ENCODE data around the gene NFATC2IP. TPM values are rescaled to one million over a fixed set of nuclear protein-coding genes. Genes with fewer than 3 reads are reported as not detected.

NFATC2IP gene
- total and polyA plus RNA-seq, 2 of the 4 experiments (the other 2 are of a cell fraction), result 10.0 to 29.1 TPM

GRCh38 chr16:29009050-29009837 is 58.5 kb downstream of the NFATC2IP start (continued):
- no peak for TF ChIP-seq POLR2A (IDR thresholded peaks at IDR 0.05; ENCODE audit: low read depth, low read length)

GRCh38 chr16:29009838-29010166 is 59.1 kb downstream of the NFATC2IP start:
- Histone ChIP-seq H3K9me3 (ENCODE audit: control insufficient read depth, insufficient read depth, low read length) (no peaks in the 10 kb centered on the region), H4K8ac (ENCODE audit: low read depth in 2 of 2, low read length in 2 of 2) (no peak overlapping the region), H3K27ac (ENCODE audit: insufficient read depth, low read length) (no peak overlapping the region), H3K23ac (ENCODE audit: low read depth, low read length) (no peak overlapping the region), H4K5ac (ENCODE audit: low read depth, low read length) (no peak overlapping the region), H2AFZ (replicated peaks; ENCODE audit: low read length, poor library complexity) (no peak overlapping the region), H3K4me1 (ENCODE audit: control insufficient read depth, insufficient read depth, low read length) (peaks cover 2% of the 10 kb centered on the region; the same call in 1 of the 2 replicates), H2BK120ac (ENCODE audit: low read depth, low read length) (no peak overlapping the region), H4K91ac (ENCODE audit: insufficient read depth, low read depth, low read length) (no peak overlapping the region), H3K79me1 (ENCODE audit: low read depth in 1 of 2, low read length in 2 of 2) (no peaks in the 10 kb centered on the region), H3K36me3 (ENCODE audit: control insufficient read depth, insufficient read depth, low read length) (no peaks in the 10 kb centered on the region), H3K14ac (replicated peaks; ENCODE audit: low read depth, low read length) (no peak overlapping the region), H3K18ac (ENCODE audit: low read depth, low read length) (no peak overlapping the region), H2BK5ac (ENCODE audit: low read depth, low read length, poor library complexity, severe bottlenecking) (no peak overlapping the region), H4K20me1 (ENCODE audit: insufficient read depth, low read length) (no peaks in the 10 kb centered on the region), H3K9ac (ENCODE audit: low read depth, low read length) (no peak overlapping the region), H3K56ac (ENCODE audit: extremely low read depth, insufficient read depth, low read length) (no peak overlapping the region), H3K4me2 (ENCODE audit: low read depth, low read length) (no peak overlapping the region), H2AK5ac (ENCODE audit: low read depth, low read length) (no peak overlapping the region), H2BK20ac (ENCODE audit: low read depth, low read length) (no peak overlapping the region), H3K4me3 (ENCODE audit: insufficient read depth, low read depth, low read length) (no peak overlapping the region), H3K27me3 (ENCODE audit: control insufficient read depth, insufficient read depth, low read length) (no peaks in the 10 kb centered on the region; the same call in 1 of the 2 replicates), H2AK9ac (replicated peaks; ENCODE audit: low read depth, low read length, poor library complexity) (no peak overlapping the region), H3K4ac (ENCODE audit: low read depth, low read length) (no peak overlapping the region), H2BK15ac (ENCODE audit: low read depth, low read length) (no peak overlapping the region), H3K9me1 (ENCODE audit: insufficient read depth, low read length) (no peaks in the 10 kb centered on the region)
- DNase-seq, result no peak
- no peak for ATAC-seq (ENCODE audit: low read depth)
- CTCF ChIA-PET, result no interaction called here
- no TSS peak for BruUV-seq (replicated peaks)
- POLR2A ChIA-PET (ENCODE audit: unreplicated experiment), result no interaction called here
- dilution Hi-C loops (cut with HindIII; ENCODE audit: low sequenced_read_pairs, unreplicated experiment) (no loop called here), in situ Hi-C loops (cut with MboI; ENCODE audit: low sequenced_read_pairs) (no loop called here), intact Hi-C loops (cut with micrococcal nuclease) (no loop called here)
- 100% methylated on average over 1 of the region's 2 CpGs; no CpG with 5 or more reads in 1 of the 2 experiments for WGBS, 2 experiments (ENCODE audit: extremely low coverage in 2 of 2, insufficient read length in 1 of 2)
- TF ChIP-seq RCOR1 (IDR thresholded peaks at IDR 0.05; ENCODE audit: insufficient replicate concordance, low read length), result no peak
- no peak for TF ChIP-seq FOS (IDR thresholded peaks at IDR 0.05; ENCODE audit: low read depth, low read length)
- no peak for TF ChIP-seq RFX5 (IDR thresholded peaks at IDR 0.05; ENCODE audit: low read depth, low read length)
- no peak for TF ChIP-seq SMC3 (IDR thresholded peaks at IDR 0.05; ENCODE audit: low read depth, low read length)
- no peak for TF ChIP-seq CEBPB (IDR thresholded peaks at IDR 0.05; ENCODE audit: low read depth, low read length)
- no peak for TF ChIP-seq POLR2A (IDR thresholded peaks at IDR 0.05; ENCODE audit: low read depth, low read length)
- no peak for TF ChIP-seq CHD1 (IDR thresholded peaks at IDR 0.05; ENCODE audit: low read depth, low read length)
- TF ChIP-seq NFE2L2 (IDR thresholded peaks at IDR 0.05; ENCODE audit: low read depth, low read length), result no peak
- no peak for TF ChIP-seq CTCF (conservative IDR thresholded peaks at IDR 0.05; ENCODE audit: low read depth, low read length)
- TF ChIP-seq MAFK (IDR thresholded peaks at IDR 0.05; ENCODE audit: low read depth, low read length), result no peak
- no peak for TF ChIP-seq BHLHE40 (IDR thresholded peaks at IDR 0.05; ENCODE audit: low read depth, low read length)
- TF ChIP-seq RAD21 (IDR thresholded peaks at IDR 0.05; ENCODE audit: low read length), result no peak
- TF ChIP-seq USF2 (IDR thresholded peaks at IDR 0.05; ENCODE audit: low read depth, low read length), result no peak
- no peak for TF ChIP-seq ELK1 (IDR thresholded peaks at IDR 0.05; ENCODE audit: borderline replicate concordance, low read depth, low read length)
